ENCODE data around the gene OR51E1. TPM values are rescaled to one million over a fixed set of nuclear protein-coding genes. Genes with fewer than 3 reads are reported as not detected.

Gene OR51E1
- total and polyA plus RNA-seq, 10 of the 15 experiments (the other 5 are each of a cell fraction or from before 2014, with no cell fraction given), result not detected

GRCh38 chr11:4645974-4646373, 2.2 kb downstream of the OR51E1 start:
- no peak overlapping the region for H3K9ac ChIP-seq (ENCODE audit: control insufficient read depth, insufficient read depth, low read length)
- ChIA-PET CTCF (interaction anchor here (5.1 kb wide), 1 partner anchor 9 kb away, joined by 21 read pairs; the partner anchor contains the start of gene OR51D1), POLR2A (no interaction called here), RAD21 (ENCODE audit: unreplicated experiment) (no interaction called here), SMC1A (ENCODE audit: uncharacterized antibody, unreplicated experiment) (no interaction called here)
- no peak overlapping the region for H2AFZ ChIP-seq (ENCODE audit: control insufficient read depth, low read depth, low read length)
- H3K4me1 ChIP-seq (ENCODE audit: control insufficient read depth, insufficient read depth, low read length), result no peaks in the 10 kb centered on the region
- H3K27me3 ChIP-seq (replicated peaks in 1 of 2; ENCODE audit: control insufficient read depth in 2 of 2, insufficient read depth in 2 of 2, low read length in 1 of 2), result no peaks in the 10 kb centered on the region; a peak in 1 of 4 replicates
- no peak overlapping the region for H3K4me2 ChIP-seq (ENCODE audit: control insufficient read depth, insufficient read depth)
- no peak for FAIRE-seq
- H3K9me3 ChIP-seq (replicated peaks; ENCODE audit: control insufficient read depth, insufficient read depth, low read length), result no peaks in the 10 kb centered on the region
- H3K4me3 ChIP-seq, result no peak overlapping the region
- ATAC-seq, result no peak
- DNase-seq (ENCODE audit: low read depth, low spot score), result no peak
- H3K27ac ChIP-seq (ENCODE audit: control insufficient read depth, insufficient read depth), result no peak overlapping the region
- H4K20me1 ChIP-seq (ENCODE audit: control insufficient read depth, insufficient read depth), result no peaks in the 10 kb centered on the region
- intact Hi-C loops (cut with micrococcal nuclease; ENCODE audit: unreplicated experiment) (no loop called here), in situ Hi-C loops (cut with MboI) (no loop called here)
- H3K36me3 ChIP-seq (ENCODE audit: control insufficient read depth in 2 of 2, insufficient read depth in 2 of 2, low read length in 1 of 2), result no peaks in the 10 kb centered on the region
- no peaks in the 10 kb centered on the region for H3K79me2 ChIP-seq (ENCODE audit: control insufficient read depth, insufficient read depth, low read length)
- BruUV-seq (replicated peaks), result no TSS peak
- TF ChIP-seq YY1 (IDR thresholded peaks at IDR 0.05; ENCODE audit: low read depth, low read length), result no peak
- TF ChIP-seq GABPA (IDR thresholded peaks at IDR 0.05; ENCODE audit: low read depth), result no peak
- no peak for TF ChIP-seq RCOR1 (conservative IDR thresholded peaks at IDR 0.05; ENCODE audit: low read depth, low read length)
- no peak for TF ChIP-seq HSF1 (IDR thresholded peaks at IDR 0.05; ENCODE audit: low read depth, low read length)
- TF ChIP-seq ELK1 (IDR thresholded peaks at IDR 0.05; ENCODE audit: low read depth, low read length), result no peak
- no peak for TF ChIP-seq USF1 (IDR thresholded peaks at IDR 0.05; ENCODE audit: borderline replicate concordance, extremely low read length, insufficient read depth, low read depth, low read length)
- TF ChIP-seq MYC (IDR thresholded peaks at IDR 0.05; ENCODE audit: insufficient read depth, insufficient read length, insufficient replicate concordance, low read length, severe bottlenecking), result no peak
- no peak for TF ChIP-seq MEF2A (IDR thresholded peaks at IDR 0.05; ENCODE audit: insufficient read depth, low read depth, low read length)
- no peak for TF ChIP-seq KDM1A (IDR thresholded peaks at IDR 0.05; ENCODE audit: borderline replicate concordance)
- TF ChIP-seq CEBPB (IDR thresholded peaks at IDR 0.05; ENCODE audit: borderline replicate concordance in 1 of 2, low read depth in 2 of 2, low read length in 2 of 2), result no peak
- TF ChIP-seq ZNF592 (IDR thresholded peaks at IDR 0.05), result no peak
- TF ChIP-seq POLR2AphosphoS2 (IDR thresholded peaks at IDR 0.05; ENCODE audit: low read depth, low read length), result no peak
- TF ChIP-seq ETV6 (conservative IDR thresholded peaks at IDR 0.05 in 1 of 2, IDR thresholded peaks at IDR 0.05 in 1 of 2; ENCODE audit: borderline replicate concordance in 1 of 2, low read depth in 1 of 2), result no peak
- TF ChIP-seq E2F4 (IDR thresholded peaks at IDR 0.05; ENCODE audit: low read depth, low read length), result no peak
- WGBS (ENCODE audit: insufficient coverage, insufficient replicate concordance, low lambda C conversion rate, missing lambda C conversion rate), result 4% methylated on average over 2 of the region's 2 CpGs
